GM18511 (cell line): Measurements from ENCODE around the gene LARP1B.
"Not testable (repeated sequence)": the region's sequence is repeated elsewhere in the genome, so short reads cannot be mapped to it uniquely, and the experiment has no call there.

Experiments
- ATAC-seq: cut with Tn5 transposase; IDR thresholded peaks from one replicate; pipeline ENCODE4 v1.9.1; 2021; ENCODE audit warnings: mild to moderate bottlenecking, moderate library complexity; ENCODE audit not compliant: unreplicated experiment

Gene LARP1B

GRCh38 chr4:128220286-128221235 lies 159.4 kb downstream of the LARP1B start:
- ATAC-seq: peak; percentile 87

DNA sequence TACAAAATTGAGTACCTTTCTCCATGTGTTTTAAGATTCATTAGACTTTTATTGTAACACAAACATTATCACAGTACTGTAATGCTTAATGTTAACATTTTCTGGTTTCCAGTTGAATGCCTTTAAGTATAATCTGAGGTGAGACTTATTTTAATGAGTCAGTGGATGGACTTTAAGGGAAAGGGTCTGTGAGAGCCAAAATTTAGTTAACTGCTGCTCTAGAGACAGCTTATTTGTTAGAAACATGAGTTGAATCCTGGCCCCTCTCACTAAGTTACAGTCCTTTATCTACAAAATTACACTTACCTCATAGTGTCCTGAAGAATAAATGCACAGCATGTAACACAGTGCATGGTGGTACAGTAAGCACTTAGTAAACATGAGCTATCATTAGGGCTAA lies 160.5 kb downstream of the LARP1B start:
- no peak for ATAC-seq

GRCh38 chr4:128225148-128225547 lies 164.0 kb downstream of the LARP1B start:
- ATAC-seq: no peak

DNA sequence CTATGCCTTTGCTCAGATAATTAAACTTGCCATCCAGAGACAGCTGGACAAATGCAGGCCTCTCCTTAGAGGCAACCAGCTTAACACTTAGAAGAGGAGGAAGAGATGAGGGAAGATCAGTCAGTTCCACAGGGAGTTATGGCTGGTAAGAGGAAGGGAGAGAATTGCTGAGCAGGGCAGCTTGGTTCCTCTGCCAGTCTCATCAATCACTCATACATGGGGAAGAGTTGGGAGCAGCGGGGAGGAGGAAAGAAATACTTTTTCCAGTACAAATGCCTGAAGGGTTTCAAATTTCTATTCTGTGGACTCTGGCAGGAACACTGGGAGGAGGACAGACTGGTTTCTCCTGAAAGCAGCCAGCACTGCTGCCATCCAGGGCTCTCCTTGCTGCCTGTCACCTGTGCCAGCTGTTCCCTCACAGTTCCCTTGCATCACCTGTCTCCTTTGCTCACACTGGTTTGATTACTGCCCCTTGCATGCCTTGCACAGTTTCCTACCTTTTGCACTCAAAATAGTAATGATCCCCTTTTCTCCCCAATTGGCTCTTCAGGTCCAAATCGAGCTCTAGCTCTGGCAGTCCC lies 167.0 kb downstream of the LARP1B start:
- ATAC-seq: no peak

DNA sequence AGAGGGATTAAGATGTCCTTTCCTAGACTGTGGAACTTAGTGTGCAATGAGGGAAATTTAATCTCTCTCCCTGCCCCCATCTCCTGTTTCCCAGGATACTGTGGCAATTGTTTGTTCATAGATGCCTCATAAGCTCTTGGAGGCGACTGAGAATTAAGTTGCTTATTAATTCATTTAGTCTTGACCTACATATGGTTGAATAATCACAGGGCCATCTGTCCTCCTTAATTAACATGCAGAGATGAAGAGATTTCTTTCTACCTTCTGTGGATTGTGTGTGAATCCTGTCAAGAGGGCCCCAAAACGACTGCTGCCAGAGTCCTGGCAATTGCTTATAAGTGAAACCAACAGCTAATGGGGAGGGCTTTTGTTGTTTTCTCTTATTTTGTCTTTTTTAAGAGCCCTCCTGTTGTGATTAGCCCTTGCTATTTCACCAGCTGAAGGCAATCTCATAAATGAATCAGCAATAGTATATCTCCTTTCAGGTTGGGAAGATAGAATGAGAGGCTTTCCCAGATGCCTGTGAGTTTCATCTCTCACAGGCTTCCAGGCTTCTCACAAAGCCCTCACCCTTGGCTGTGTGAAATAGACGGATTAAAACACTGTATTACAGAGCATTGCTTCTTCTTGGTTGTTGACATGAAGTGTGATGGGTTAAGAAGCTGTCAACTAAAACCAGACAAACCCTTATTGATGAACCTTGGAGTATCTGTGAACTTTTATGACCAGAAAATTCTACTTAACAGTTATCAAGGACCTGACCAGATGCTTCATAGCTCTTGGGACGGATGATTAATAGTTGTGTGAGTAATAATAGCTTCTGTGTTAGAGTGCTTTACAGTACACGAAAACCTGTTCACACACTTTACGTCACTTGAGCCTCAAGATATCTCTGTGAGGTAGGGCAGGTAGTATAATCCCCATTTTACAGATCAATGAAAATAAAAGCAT lies 168.0 kb downstream of the LARP1B start:
- no peak for ATAC-seq

- ATAC-seq: no peak
These were observed 171.6 kb downstream of the LARP1B start for GRCh38 chr4:128232719-128233118.

GRCh38 chr4:128234836-128235235 lies 173.7 kb downstream of the LARP1B start:
- no peak for ATAC-seq

- no peak for ATAC-seq
These were observed 179.9 kb downstream of the LARP1B start for GRCh38 chr4:128241019-128241418.

GRCh38 chr4:128241425-128241913 lies 180.4 kb downstream of the LARP1B start:
- no peak for ATAC-seq

DNA sequence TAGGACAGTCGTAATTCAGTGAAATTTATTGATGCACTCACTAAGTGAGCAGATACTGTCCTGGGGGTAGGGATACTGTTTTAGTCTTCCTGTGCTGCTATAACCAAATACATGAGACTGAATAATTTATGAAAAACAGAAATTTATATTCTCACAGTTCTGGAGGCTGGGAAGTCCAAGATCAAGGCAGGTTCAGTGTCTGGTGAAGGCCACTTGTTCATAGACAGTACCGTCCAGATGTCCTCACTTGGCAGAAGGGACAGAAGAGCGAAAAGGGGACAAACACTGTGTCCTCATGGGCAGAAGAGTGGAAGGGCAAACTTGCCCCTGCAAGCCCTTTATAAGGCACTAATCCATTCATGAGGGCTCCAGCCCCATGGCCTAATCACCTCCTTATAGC lies 180.9 kb downstream of the LARP1B start:
- no peak for ATAC-seq

DNA sequence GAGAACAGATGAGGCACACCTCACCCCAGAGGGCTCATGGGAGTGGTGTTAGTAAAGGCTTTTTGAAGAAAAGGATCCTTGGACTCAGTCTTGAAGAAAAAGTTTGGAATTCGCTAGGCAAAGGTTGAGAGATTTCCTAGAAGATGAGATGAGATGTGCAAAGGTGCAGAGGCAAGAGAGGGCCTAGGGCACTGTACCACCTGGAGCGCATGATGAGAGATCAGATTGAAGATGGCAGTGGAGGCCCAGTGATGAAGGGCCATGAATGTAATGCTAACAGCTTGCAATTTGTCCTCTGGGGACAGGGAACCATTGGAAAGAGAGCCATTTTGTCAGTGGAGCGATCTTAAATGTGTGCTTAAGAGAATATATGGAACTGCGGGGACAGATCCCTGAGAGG lies 181.5 kb downstream of the LARP1B start:
- ATAC-seq: no peak

- ATAC-seq: no peak
These were observed 183.3 kb downstream of the LARP1B start for GRCh38 chr4:128244379-128244778.

DNA sequence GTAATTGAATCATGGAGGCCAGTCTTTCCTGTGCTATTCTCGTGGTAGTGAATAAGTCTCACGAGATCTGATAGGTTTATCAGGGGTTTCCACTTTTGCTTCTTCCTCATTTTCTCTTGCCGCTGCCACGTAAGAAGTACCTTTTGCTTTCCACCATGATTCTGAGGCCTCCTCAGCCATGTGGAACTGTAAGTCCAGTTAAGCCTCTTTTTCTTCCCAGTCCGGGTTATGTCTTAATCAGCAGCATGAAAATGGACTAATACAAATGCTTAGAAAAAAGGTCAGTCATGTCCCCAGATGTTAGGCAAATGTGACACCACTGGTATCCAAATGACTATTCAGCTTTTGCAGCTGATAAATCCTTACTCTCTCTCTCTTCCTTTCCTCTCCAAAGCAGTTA lies 184.3 kb downstream of the LARP1B start:
- ATAC-seq: not testable (repeated sequence)

- ATAC-seq: no peak
These were observed 186.8 kb downstream of the LARP1B start for GRCh38 chr4:128247906-128248305.

GRCh38 chr4:128249787-128250668 lies 188.9 kb downstream of the LARP1B start:
- no peak for ATAC-seq

- ATAC-seq: no peak
These were observed 194.8 kb downstream of the LARP1B start for GRCh38 chr4:128255906-128256305.

GRCh38 chr4:128256539-128256938 lies 195.4 kb downstream of the LARP1B start:
- ATAC-seq: no peak

DNA sequence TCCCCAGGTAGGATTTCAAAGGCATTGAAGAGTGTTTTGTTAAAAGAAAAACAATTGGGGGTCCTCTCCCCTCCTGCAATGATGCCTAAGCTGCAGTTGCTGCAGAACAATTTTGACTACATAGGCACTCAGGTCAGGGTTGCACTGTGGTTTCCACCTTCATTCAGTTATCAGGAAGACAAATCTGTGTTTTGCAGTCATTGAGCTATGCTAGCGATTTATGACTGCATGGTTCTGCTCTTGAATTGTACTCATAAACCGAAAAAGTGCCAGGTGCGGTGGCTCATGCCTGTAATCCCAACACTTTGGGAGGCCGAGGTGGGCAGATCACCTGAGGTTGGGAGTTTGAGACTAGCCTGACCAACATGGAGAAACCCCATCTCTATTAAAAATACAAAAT lies 197.1 kb downstream of the LARP1B start:
- ATAC-seq: not testable (repeated sequence)

DNA sequence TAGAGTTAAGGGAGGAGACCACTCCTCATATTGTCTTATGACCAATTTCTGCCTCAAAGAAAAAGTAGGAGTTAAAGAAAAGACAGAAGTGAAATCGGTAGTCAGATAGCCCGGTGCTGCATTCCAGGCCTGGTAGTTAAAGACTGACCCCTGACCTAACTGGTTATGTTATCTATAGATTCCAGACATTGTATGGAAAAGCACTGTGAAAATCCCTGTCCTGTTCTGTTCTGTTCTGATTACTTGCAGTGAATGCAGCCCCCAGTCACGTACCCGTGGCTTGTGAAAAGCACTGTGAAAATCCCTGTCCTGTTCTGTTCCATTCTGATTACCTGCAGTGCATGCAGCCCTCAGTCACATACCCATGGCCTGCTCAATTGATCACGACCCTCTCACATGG lies 198.8 kb downstream of the LARP1B start:
- not testable (repeated sequence) for ATAC-seq
